T-helper 2 cell treated with Interferon-gamma antibody and Interleukin-4, amounts not matched to agents 100 ng/mL and 5 ng/mL, for 36 hours (primary cell): ENCODE measurements around the gene ASMTL. TPM values are rescaled to one million over a fixed set of nuclear protein-coding genes. Genes with fewer than 3 reads are reported as not detected.
"Not testable (repeated sequence)": the region's sequence is repeated elsewhere in the genome, so short reads cannot be mapped to it uniquely, and the experiment has no call there.

Source experiments
- intact Hi-C: fragments of 100-400 bp; cut with micrococcal nuclease; formaldehyde crosslinking; loops from one replicate; pipeline ENCODE4 v1.15.1; 2023
- total RNA-seq: library from RNA; stranded (reverse); gene quantifications from 2 replicates; pipeline ENCODE4 v1.2.3, GENCODE V29; 2022

The ASMTL gene
- total RNA-seq, 1 donor from 2014 or later: 44.3 TPM

- intact Hi-C loops: loop anchor here (1.0 to 2.0 kb wide), 3 partner anchors 8 to 75 kb away; partner anchors contain the start of gene P2RY8
Observed at GRCh38 chrX:1462110-1462509, 9.4 kb upstream of the ASMTL start.

- intact Hi-C loops: no loop called here
Observed at GRCh38 chrX:1455948-1456280, 3.2 kb upstream of the ASMTL start.

GRCh38 chrX:1453951-1454785 lies 1.5 kb upstream of the ASMTL start:
- intact Hi-C loops: loop anchor here (1.0 to 5.0 kb wide), 15 partner anchors 8 to 1238 kb away; partner anchors contain the start of genes AKAP17A, CD99, DHRSX and P2RY8

- intact Hi-C loops: loop anchor here (1.0 to 5.0 kb wide), 11 partner anchors 61 to 1239 kb away; partner anchors contain the start of genes AKAP17A, CD99, DHRSX and PPP2R3B
Observed at GRCh38 chrX:1453395-1453783, 680 bp upstream of the ASMTL start.

GRCh38 chrX:1451661-1452515 lies 821 bp downstream of the ASMTL start:
- intact Hi-C loops: loop anchor here (2.0 to 5.0 kb wide), 3 partner anchors 1065 to 1240 kb away; partner anchors contain the start of genes CD99 and PPP2R3B

GRCh38 chrX:1451251-1451660 lies 1.5 kb downstream of the ASMTL start:
- intact Hi-C loops: loop anchor here (5.0 kb wide), 2 partner anchors 1141 to 1241 kb away; partner anchors contain the start of gene CD99

GRCh38 chrX:1450361-1451161 lies 2.1 kb downstream of the ASMTL start:
- intact Hi-C loops: loop anchor here (5.0 kb wide), 2 partner anchors 1142 to 1242 kb away; partner anchors contain the start of gene CD99

- intact Hi-C loops: loop anchor here (5.0 kb wide), 2 partner anchors 1143 to 1243 kb away; partner anchors contain the start of gene CD99
Observed at GRCh38 chrX:1449823-1450149, 2.9 kb downstream of the ASMTL start.

GRCh38 chrX:1449036-1449822 lies 3.5 kb downstream of the ASMTL start:
- intact Hi-C loops: no loop called here

GRCh38 chrX:1448573-1449001 lies 4.1 kb downstream of the ASMTL start:
- intact Hi-C loops: not testable (repeated sequence)

GRCh38 chrX:1447969-1448572 lies 4.6 kb downstream of the ASMTL start:
- intact Hi-C loops: not testable (repeated sequence)

- intact Hi-C loops: not testable (repeated sequence)
Observed at GRCh38 chrX:1446984-1447968, 5.4 kb downstream of the ASMTL start.

- intact Hi-C loops: no loop called here
Observed at GRCh38 chrX:1444561-1445500, 7.9 kb downstream of the ASMTL start.

GRCh38 chrX:1443496-1444075 lies 9.1 kb downstream of the ASMTL start:
- intact Hi-C loops: no loop called here

- intact Hi-C loops: no loop called here
Observed at GRCh38 chrX:1442724-1443367, 9.9 kb downstream of the ASMTL start.

- intact Hi-C loops: no loop called here
Observed at GRCh38 chrX:1442016-1442665, 10.6 kb downstream of the ASMTL start.
